H9 (cell line): ENCODE measurements around the gene ZRANB3. TPM values are rescaled to one million over a fixed set of nuclear protein-coding genes. Genes with fewer than 3 reads are reported as not detected.

Experiments used
- DNase-seq: peaks from one replicate; pipeline ENCODE4 v3.0.0-alpha.2; 2017
- H2AFZ ChIP-seq: one replicate; pipeline ENCODE4 v1.6.1; 2013; ENCODE audit warnings: mild to moderate bottlenecking, low read length, control low read depth, moderate library complexity
- H2AK5ac ChIP-seq: 2 replicates; pipeline ENCODE4 v1.6.1; 2013; ENCODE audit warnings: low read length, control low read depth, mixed read lengths; ENCODE audit not compliant: insufficient read length
- H2BK120ac ChIP-seq: one replicate; pipeline ENCODE4 v1.6.1; 2013; ENCODE audit warnings: low read depth, mild to moderate bottlenecking, low read length, control low read depth, inconsistent platforms; ENCODE audit not compliant: poor library complexity, severe bottlenecking
- H2BK12ac ChIP-seq: 2 replicates; pipeline ENCODE4 v1.6.1; 2013; ENCODE audit warnings: low read length, control low read depth, mixed read lengths, low read depth; ENCODE audit not compliant: insufficient read length
- H2BK15ac ChIP-seq: 2 replicates; pipeline ENCODE4 v1.6.1; 2013; ENCODE audit warnings: low read depth, low read length, control low read depth
- H2BK20ac ChIP-seq: one replicate; pipeline ENCODE4 v1.6.1; 2013; ENCODE audit warnings: low read depth, mild to moderate bottlenecking, low read length, control low read depth, inconsistent platforms; ENCODE audit not compliant: poor library complexity, severe bottlenecking
- H2BK5ac ChIP-seq: 2 replicates; pipeline ENCODE4 v1.6.1; 2013; ENCODE audit warnings: low read length, control low read depth, mixed read lengths; ENCODE audit not compliant: insufficient read length
- H3K14ac ChIP-seq: 2 replicates; pipeline ENCODE4 v1.6.1; 2013; ENCODE audit warnings: low read length, control low read depth; ENCODE audit not compliant: insufficient read depth
- H3K18ac ChIP-seq: 2 replicates; pipeline ENCODE4 v1.6.1; 2013; ENCODE audit warnings: low read depth, mild to moderate bottlenecking, mixed read lengths, low read length, control low read depth; ENCODE audit not compliant: insufficient read length
- H3K23ac ChIP-seq: 2 replicates; pipeline ENCODE4 v1.6.1; 2013; ENCODE audit warnings: low read length, control low read depth, mixed read lengths, low read depth; ENCODE audit not compliant: insufficient read length
- H3K23me2 ChIP-seq: 2 replicates; pipeline ENCODE4 v1.6.1; 2013; ENCODE audit warnings: low read depth, mild to moderate bottlenecking, mixed read lengths, low read length, control low read depth; ENCODE audit not compliant: insufficient read length, poor library complexity, severe bottlenecking
- H3K27ac ChIP-seq: 2 replicates; pipeline ENCODE4 v1.5.1; 2013; ENCODE audit warnings: low read length, control low read depth, mixed read lengths, low read depth; ENCODE audit not compliant: insufficient read length
- H3K27me3 ChIP-seq: 2 replicates; pipeline ENCODE4 v1.6.1; 2013; ENCODE audit warnings: low read length, control low read depth, inconsistent platforms; ENCODE audit not compliant: insufficient read depth
- H3K4ac ChIP-seq: 2 replicates; pipeline ENCODE4 v1.6.1; 2013; ENCODE audit warnings: low read depth, mild to moderate bottlenecking, control low read depth, inconsistent platforms, low read length, moderate library complexity
- H3K4me1 ChIP-seq: 2 replicates; pipeline ENCODE4 v1.6.1; 2013; ENCODE audit warnings: low read length, control low read depth, inconsistent platforms; ENCODE audit not compliant: insufficient read depth
- H3K4me2 ChIP-seq: 2 replicates; pipeline ENCODE4 v1.6.1; 2013; ENCODE audit warnings: low read length, control low read depth, mixed read lengths; ENCODE audit not compliant: insufficient read length, insufficient read depth
- H3K56ac ChIP-seq: 2 replicates; pipeline ENCODE4 v1.6.1; 2013; ENCODE audit warnings: low read depth, mild to moderate bottlenecking, mixed read lengths, low read length, control low read depth; ENCODE audit not compliant: insufficient read length
- H3K79me1 ChIP-seq: 2 replicates; pipeline ENCODE4 v1.6.1; 2013; ENCODE audit warnings: low read depth, mild to moderate bottlenecking, moderate library complexity, low read length, control low read depth, inconsistent platforms; ENCODE audit not compliant: insufficient read depth, poor library complexity, severe bottlenecking
- H3K79me2 ChIP-seq: 2 replicates; pipeline ENCODE4 v1.6.1; 2013; ENCODE audit warnings: low read length, control low read depth, inconsistent platforms; ENCODE audit not compliant: insufficient read depth
- H3K9ac ChIP-seq: 2 replicates; pipeline ENCODE4 v1.6.1; 2013; ENCODE audit warnings: low read length, control low read depth, mixed read lengths; ENCODE audit not compliant: insufficient read length; ENCODE audit errors: extremely low read depth
- H3K9me3 ChIP-seq: one replicate; pipeline ENCODE4 v1.6.1; 2013; ENCODE audit warnings: low read depth, low read length, inconsistent platforms; ENCODE audit not compliant: control insufficient read depth
- H3T11ph ChIP-seq: one replicate; pipeline ENCODE4 v1.6.1; 2013; ENCODE audit warnings: mild to moderate bottlenecking, low read length, control low read depth, inconsistent platforms
- H4K20me1 ChIP-seq: one replicate; pipeline ENCODE4 v1.6.1; 2013; ENCODE audit not compliant: control insufficient read depth, insufficient read length, insufficient read depth
- H4K5ac ChIP-seq: 2 replicates; pipeline ENCODE4 v1.6.1; 2013; ENCODE audit warnings: low read depth, mild to moderate bottlenecking, mixed read lengths, low read length, control low read depth; ENCODE audit not compliant: insufficient read length
- H4K8ac ChIP-seq: replicated peaks from 2 replicates; pipeline ENCODE4 v1.6.1; 2013; ENCODE audit warnings: low read length, control low read depth, mixed read lengths, low read depth; ENCODE audit not compliant: insufficient read length
- H4K91ac ChIP-seq: 2 replicates; pipeline ENCODE4 v1.6.1; 2013; ENCODE audit warnings: low read depth, mild to moderate bottlenecking, moderate library complexity, mixed read lengths, low read length, control low read depth; ENCODE audit not compliant: insufficient read length
- H3K27ac Mint-ChIP-seq, 3 experiments: 2 replicates in 2 of 3; 3 replicates in 1 of 3; pipeline ENCODE4 v1.8.0; 2020 to 2021; ENCODE audit warnings: mixed read lengths in 3 of 3, mild to moderate bottlenecking in 1 of 3, moderate library complexity in 1 of 3
- H3K27me3 Mint-ChIP-seq: 2 replicates; pipeline ENCODE4 v1.8.0; 2021; ENCODE audit warnings: low read depth, mild to moderate bottlenecking, moderate library complexity, mixed read lengths
- H3K36me3 Mint-ChIP-seq, 3 experiments: 2 replicates in 2 of 3; 3 replicates in 1 of 3; pipeline ENCODE4 v1.8.0; 2020 to 2021; ENCODE audit warnings: low read depth in 3 of 3, mixed read lengths in 3 of 3; ENCODE audit not compliant: insufficient read depth in 1 of 3
- H3K4me1 Mint-ChIP-seq, 2 experiments: 2 replicates each; pipeline ENCODE4 v1.8.0; 2020; ENCODE audit warnings: mixed read lengths in 2 of 2
- H3K4me3 Mint-ChIP-seq, 2 experiments: 2 replicates in 1 of 2; 3 replicates in 1 of 2; pipeline ENCODE4 v1.8.0; 2020 to 2021; ENCODE audit warnings: mild to moderate bottlenecking in 2 of 2, mixed read lengths in 2 of 2, moderate library complexity in 1 of 2
- H3K9me3 Mint-ChIP-seq, 2 experiments: 2 replicates in 1 of 2; 3 replicates in 1 of 2; pipeline ENCODE4 v1.8.0; 2020; ENCODE audit warnings: mild to moderate bottlenecking in 2 of 2, mixed read lengths in 2 of 2, moderate library complexity in 1 of 2
- WGBS: extraction: QIAGEN DNeasy Blood & Tissue Kit; methylation state at CpG from one replicate; pipeline ENCODE4 v1.1.7; 2013; ENCODE audit warnings: missing lambda C conversion rate, low lambda C conversion rate, mixed read lengths; ENCODE audit not compliant: insufficient read length; ENCODE audit errors: extremely low coverage; 5-methylcytosine and 5-hydroxymethylcytosine counted together
- total RNA-seq: library from RNA; stranded (reverse); gene quantifications from 2 replicates; pipeline ENCODE4 v1.2.1, GENCODE V29; 2021
- TF ChIP-seq, protein P1 (sequence below): fragments of 200-600 bp; sonication (generic); conservative IDR thresholded peaks from 3 replicates; pipeline ENCODE4 v1.8.0; 2021; ENCODE audit warnings: antibody characterized with exemption, mild to moderate bottlenecking

Gene ZRANB3
- total RNA-seq, 1 experiment from 2014 or later, result 16.7 TPM

GRCh38 chr2:135512099-135512498 is 18.9 kb downstream of the ZRANB3 start:
- H3K27ac Mint-ChIP-seq, result no peak overlapping the region
- H2BK20ac ChIP-seq, result no peak overlapping the region
- H4K20me1 ChIP-seq, result no peaks in the 10 kb centered on the region
- no peak overlapping the region for H3K27ac ChIP-seq
- no peak overlapping the region for H3K18ac ChIP-seq
- H3K14ac ChIP-seq, result no peak overlapping the region
- no peak overlapping the region for H4K5ac ChIP-seq
- no peak overlapping the region for H3K4me3 Mint-ChIP-seq
- H3K27me3 ChIP-seq, result no peaks in the 10 kb centered on the region
- H2BK15ac ChIP-seq, result no peak overlapping the region
- no peaks in the 10 kb centered on the region for H3K27me3 Mint-ChIP-seq
- H2AFZ ChIP-seq, result no peak overlapping the region
- H2BK12ac ChIP-seq, result no peak overlapping the region
- no peak overlapping the region for H4K91ac ChIP-seq
- no peak overlapping the region for H2BK5ac ChIP-seq
- H3K4me2 ChIP-seq, result no peak overlapping the region
- H3K4me1 Mint-ChIP-seq, result no peaks in the 10 kb centered on the region
- no CpG with 5 or more reads among the region's 2 CpGs for WGBS
- peaks cover 2% of the 10 kb centered on the region for H3K9me3 ChIP-seq
- peaks cover 16 to 18% of the 10 kb centered on the region in 2 experiments for H3K9me3 Mint-ChIP-seq
- DNase-seq, result no peak
- no peaks in the 10 kb centered on the region for H3K23me2 ChIP-seq
- no peaks in the 10 kb centered on the region for H3K4me1 ChIP-seq
- no peak overlapping the region for H3K9ac ChIP-seq
- no peak overlapping the region for H4K8ac ChIP-seq
- H3K4ac ChIP-seq, result no peak overlapping the region
- no peaks in the 10 kb centered on the region for H3K79me2 ChIP-seq
- H3K79me1 ChIP-seq, result no peaks in the 10 kb centered on the region
- no peak overlapping the region for H3K23ac ChIP-seq
- TF ChIP-seq, protein P1, sequence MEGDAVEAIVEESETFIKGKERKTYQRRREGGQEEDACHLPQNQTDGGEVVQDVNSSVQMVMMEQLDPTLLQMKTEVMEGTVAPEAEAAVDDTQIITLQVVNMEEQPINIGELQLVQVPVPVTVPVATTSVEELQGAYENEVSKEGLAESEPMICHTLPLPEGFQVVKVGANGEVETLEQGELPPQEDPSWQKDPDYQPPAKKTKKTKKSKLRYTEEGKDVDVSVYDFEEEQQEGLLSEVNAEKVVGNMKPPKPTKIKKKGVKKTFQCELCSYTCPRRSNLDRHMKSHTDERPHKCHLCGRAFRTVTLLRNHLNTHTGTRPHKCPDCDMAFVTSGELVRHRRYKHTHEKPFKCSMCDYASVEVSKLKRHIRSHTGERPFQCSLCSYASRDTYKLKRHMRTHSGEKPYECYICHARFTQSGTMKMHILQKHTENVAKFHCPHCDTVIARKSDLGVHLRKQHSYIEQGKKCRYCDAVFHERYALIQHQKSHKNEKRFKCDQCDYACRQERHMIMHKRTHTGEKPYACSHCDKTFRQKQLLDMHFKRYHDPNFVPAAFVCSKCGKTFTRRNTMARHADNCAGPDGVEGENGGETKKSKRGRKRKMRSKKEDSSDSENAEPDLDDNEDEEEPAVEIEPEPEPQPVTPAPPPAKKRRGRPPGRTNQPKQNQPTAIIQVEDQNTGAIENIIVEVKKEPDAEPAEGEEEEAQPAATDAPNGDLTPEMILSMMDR, result no peak
- H3K36me3 Mint-ChIP-seq, result peaks cover 32 to 34% (median 34%) of the 10 kb centered on the region in 3 experiments
- H3K56ac ChIP-seq, result no peak overlapping the region
- no peak overlapping the region for H2AK5ac ChIP-seq
- H2BK120ac ChIP-seq, result no peak overlapping the region
- no peak overlapping the region for H3T11ph ChIP-seq
